Vagina (tissue), 2 donors: ENCODE results near the gene JUP. TPM values are rescaled to one million over a fixed set of nuclear protein-coding genes. Genes with fewer than 3 reads are reported as not detected.

Source experiments
- DNase-seq, 2 donors: peaks; one replicate each; pipeline ENCODE4 v3.0.0-alpha.2; 2017; ENCODE audit errors: extremely low spot score in 2 of 2
- H3K27ac ChIP-seq: fragments of 200-600 bp; sonication (generic); one replicate; pipeline ENCODE4 v1.5.1; 2019
- H3K27me3 ChIP-seq: fragments of 200-600 bp; sonication (generic); one replicate; pipeline ENCODE4 v1.5.1; 2019
- H3K36me3 ChIP-seq, 2 donors: fragments of 200-600 bp; sonication (generic); one replicate each; pipeline ENCODE4 v1.5.1; 2017 to 2019
- H3K4me1 ChIP-seq: fragments of 200-600 bp; sonication (generic); one replicate; pipeline ENCODE4 v1.5.1; 2019
- H3K4me3 ChIP-seq, 2 donors: fragments of 200-600 bp; sonication (generic); 1 replicate in 1 of 2; 2 replicates in 1 of 2; pipeline ENCODE4 v1.5.1; 2016 to 2019
- H3K9me3 ChIP-seq: fragments of 200-600 bp; sonication (generic); one replicate; pipeline ENCODE4 v1.5.1; 2019
- CTCF ChIP-seq, 3 experiments: fragments of 450-650 bp in 2 of 3; fragments of 200-600 bp in 1 of 3; sonication (generic) in 1 of 3; IDR thresholded peaks; one replicate each; pipeline ENCODE4 v1.5.1; 2017 to 2019; ENCODE audit warnings: antibody characterized with exemption in 3 of 3, mild to moderate bottlenecking in 2 of 3, moderate library complexity in 2 of 3
- POLR2A ChIP-seq, 2 donors: fragments of 450-650 bp; IDR thresholded peaks; one replicate each; pipeline ENCODE4 v1.6.1; 2017; ENCODE audit warnings: antibody characterized with exemption in 2 of 2, mild to moderate bottlenecking in 2 of 2, moderate library complexity in 2 of 2
- POLR2AphosphoS5 ChIP-seq, 2 donors: sonication (generic); formaldehyde crosslinking; IDR thresholded peaks; one replicate each; pipeline ENCODE4 v1.9.0; 2017; ENCODE audit warnings: antibody characterized with exemption in 2 of 2, mild to moderate bottlenecking in 2 of 2, low read depth in 1 of 2; ENCODE audit not compliant: insufficient read depth in 1 of 2
- intact Hi-C: fragments of 100-400 bp; cut with DNase I; formaldehyde crosslinking; loops from one replicate; pipeline ENCODE4 v1.15.1; 2023
- total RNA-seq: library from RNA; depleted of rRNA; stranded (reverse); fragments of >200 nt; gene quantifications from one replicate; pipeline ENCODE4 v1.2.3, GENCODE V29; 2016

The JUP gene
- total RNA-seq, 1 donor from 2014 or later = 589 TPM

DNA sequence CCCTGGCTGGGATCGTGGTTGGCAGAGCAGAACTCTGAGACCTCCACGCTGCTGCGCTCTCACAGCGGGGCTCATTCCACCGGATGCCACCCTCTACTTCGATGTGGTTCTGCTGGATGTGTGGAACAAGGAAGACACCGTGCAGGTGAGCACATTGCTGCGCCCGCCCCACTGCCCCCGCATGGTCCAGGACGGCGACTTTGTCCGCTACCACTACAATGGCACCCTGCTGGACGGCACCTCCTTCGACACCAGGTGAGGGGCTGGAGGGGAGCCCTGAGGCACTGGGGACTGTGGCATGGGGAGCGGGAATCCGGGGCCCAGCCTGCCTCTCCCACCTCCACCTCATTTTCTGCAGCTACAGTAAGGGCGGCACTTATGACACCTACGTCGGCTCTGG is 31.5 kb upstream of the JUP start:
- H3K27ac ChIP-seq = no peak overlapping the region
- H3K4me1 ChIP-seq = peaks cover 9% of the 10 kb centered on the region
- DNase-seq = no peak
- H3K4me3 ChIP-seq = no peak overlapping the region
- TF ChIP-seq POLR2A (IDR thresholded peaks at IDR 0.05) = no peak
- no peak for TF ChIP-seq POLR2AphosphoS5 (IDR thresholded peaks at IDR 0.05; ENCODE audit: insufficient read depth in 1 of 2, low read depth in 1 of 2)
- TF ChIP-seq CTCF (IDR thresholded peaks at IDR 0.05) = no peak
- H3K9me3 ChIP-seq = no peaks in the 10 kb centered on the region
- H3K27me3 ChIP-seq = no peaks in the 10 kb centered on the region
- intact Hi-C loops = no loop called here
- no peaks in the 10 kb centered on the region for H3K36me3 ChIP-seq

DNA sequence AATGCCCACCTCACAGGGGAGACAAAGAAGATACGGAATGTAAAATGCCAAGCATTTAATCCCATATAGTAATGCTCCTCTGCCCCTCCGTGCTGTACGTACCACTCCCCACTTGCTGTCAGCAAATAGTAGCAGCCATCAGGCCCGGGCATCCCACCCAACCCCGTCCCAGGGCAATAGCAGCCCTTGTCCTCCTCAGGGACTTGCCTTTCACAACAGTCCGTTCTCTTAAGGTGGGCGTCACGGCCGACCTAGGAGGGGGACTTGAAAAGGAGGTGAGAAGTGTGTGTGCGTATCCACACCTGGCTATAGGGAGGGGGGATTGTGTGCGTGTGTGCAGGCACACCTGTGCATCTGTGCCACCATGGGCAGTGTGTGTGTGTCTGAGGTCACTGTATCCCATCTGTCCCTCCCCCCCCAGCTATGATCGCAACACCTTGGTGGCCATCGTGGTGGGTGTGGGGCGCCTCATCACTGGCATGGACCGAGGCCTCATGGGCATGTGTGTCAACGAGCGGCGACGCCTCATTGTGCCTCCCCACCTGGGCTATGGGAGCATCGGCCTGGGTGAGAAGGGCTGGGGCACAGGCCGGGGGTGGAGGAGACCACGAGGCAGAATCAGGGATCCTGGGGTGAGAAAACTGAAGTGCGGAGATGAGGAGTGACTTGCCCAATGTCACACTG is 30.3 kb upstream of the JUP start:
- intact Hi-C loops = no loop called here
- DNase-seq = no peak
- TF ChIP-seq POLR2AphosphoS5 (IDR thresholded peaks at IDR 0.05; ENCODE audit: insufficient read depth in 1 of 2, low read depth in 1 of 2) (no peak), CTCF (IDR thresholded peaks at IDR 0.05) (no peak), POLR2A (IDR thresholded peaks at IDR 0.05) (no peak)
- no peaks in the 10 kb centered on the region for H3K36me3 ChIP-seq
- H3K9me3 ChIP-seq = no peaks in the 10 kb centered on the region
- H3K4me3 ChIP-seq = no peak overlapping the region
- peaks cover 9% of the 10 kb centered on the region for H3K4me1 ChIP-seq
- no peaks in the 10 kb centered on the region for H3K27me3 ChIP-seq
- H3K27ac ChIP-seq = no peak overlapping the region

DNA sequence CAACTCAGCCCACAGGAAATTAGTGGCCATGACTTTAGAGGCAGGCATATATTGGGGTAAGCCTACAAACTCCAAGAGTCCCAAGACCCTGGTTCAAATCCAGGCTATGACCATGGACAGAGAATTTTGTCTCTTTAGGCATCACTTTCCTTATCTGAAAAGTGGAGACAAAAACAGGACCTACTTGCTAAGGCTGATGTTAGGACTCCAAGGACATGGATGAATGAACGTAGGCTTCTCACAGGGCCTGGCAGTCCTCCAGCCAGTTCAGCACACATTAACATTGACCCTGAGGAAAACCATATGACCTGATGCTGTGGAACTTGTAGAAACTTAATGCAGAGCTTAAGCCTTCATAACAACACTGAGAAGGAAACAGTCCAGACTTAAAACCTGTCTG is 27.7 kb upstream of the JUP start:
- Histone ChIP-seq H3K36me3 (no peaks in the 10 kb centered on the region), H3K4me1 (peaks cover 32% of the 10 kb centered on the region), H3K27ac (no peak overlapping the region), H3K9me3 (no peaks in the 10 kb centered on the region), H3K4me3 (no peak overlapping the region), H3K27me3 (no peaks in the 10 kb centered on the region)
- intact Hi-C loops = no loop called here
- TF ChIP-seq POLR2A (IDR thresholded peaks at IDR 0.05) (no peak), CTCF (IDR thresholded peaks at IDR 0.05) (no peak), POLR2AphosphoS5 (IDR thresholded peaks at IDR 0.05; ENCODE audit: insufficient read depth in 1 of 2, low read depth in 1 of 2) (no peak)
- no peak for DNase-seq

DNA sequence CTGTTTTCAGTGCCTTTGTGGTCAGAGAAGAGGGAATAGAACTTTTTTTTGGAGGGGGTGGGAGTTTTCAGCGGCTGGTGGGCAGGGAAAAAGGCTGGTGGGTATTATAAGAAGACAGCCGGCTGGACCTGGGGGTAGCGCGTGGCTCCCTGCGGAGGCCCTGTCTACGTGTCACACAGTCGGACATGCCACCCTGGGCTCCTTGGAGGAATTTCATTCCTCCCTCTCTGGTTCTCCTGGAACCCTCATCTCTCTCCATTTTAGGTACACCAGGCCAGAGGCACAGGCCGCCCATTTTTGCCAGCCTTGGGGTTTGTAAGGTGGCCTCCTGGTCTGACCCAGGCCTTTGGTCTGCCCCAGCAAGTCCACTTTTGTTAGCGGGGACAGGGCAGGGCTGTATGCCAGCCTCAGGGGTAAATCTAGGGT is 27.2 kb upstream of the JUP start:
- intact Hi-C loops = no loop called here
- Histone ChIP-seq H3K4me3 (peak overlapping the region; percentile 66 to 83), H3K27ac (peak overlapping the region; percentile 87), H3K27me3 (no peaks in the 10 kb centered on the region), H3K9me3 (no peaks in the 10 kb centered on the region), H3K36me3 (no peaks in the 10 kb centered on the region), H3K4me1 (peaks cover 33% of the 10 kb centered on the region)
- no peak for DNase-seq
- TF ChIP-seq CTCF (IDR thresholded peaks at IDR 0.05) (no peak), POLR2A (IDR thresholded peaks at IDR 0.05) (no peak), POLR2AphosphoS5 (IDR thresholded peaks at IDR 0.05; ENCODE audit: insufficient read depth in 1 of 2, low read depth in 1 of 2) (no peak)

DNA sequence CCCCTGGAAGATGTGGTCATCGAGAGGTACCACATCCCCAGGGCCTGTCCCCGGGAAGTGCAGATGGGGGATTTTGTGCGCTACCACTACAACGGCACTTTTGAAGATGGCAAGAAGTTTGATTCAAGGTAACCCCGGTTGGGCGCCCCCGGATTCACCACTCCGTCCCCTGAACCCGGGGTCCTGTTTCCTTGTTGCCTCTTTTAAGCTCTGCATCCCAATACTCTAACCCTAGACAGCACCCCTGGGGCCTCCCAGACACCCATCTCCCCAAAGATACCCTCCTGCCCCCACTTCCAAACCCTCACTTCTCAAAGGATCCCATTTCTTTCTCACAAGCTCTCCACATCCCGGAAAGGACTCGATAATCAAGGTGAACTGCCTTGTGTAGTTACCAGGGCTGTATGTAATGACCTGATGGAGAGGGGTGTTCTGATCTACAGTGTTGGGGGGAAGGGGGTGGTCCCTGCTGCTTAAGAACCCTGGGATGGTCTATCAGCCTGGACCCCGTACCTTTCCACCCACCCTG is 26.7 kb upstream of the JUP start:
- TF ChIP-seq CTCF (IDR thresholded peaks at IDR 0.05) (no peak), POLR2A (IDR thresholded peaks at IDR 0.05) (no peak), POLR2AphosphoS5 (IDR thresholded peaks at IDR 0.05; ENCODE audit: insufficient read depth in 1 of 2, low read depth in 1 of 2) (no peak)
- H3K9me3 ChIP-seq = no peaks in the 10 kb centered on the region
- H3K4me3 ChIP-seq = peak overlapping the region; percentile 66 to 83
- peaks cover 33% of the 10 kb centered on the region for H3K4me1 ChIP-seq
- intact Hi-C loops = no loop called here
- H3K27me3 ChIP-seq = no peaks in the 10 kb centered on the region
- H3K36me3 ChIP-seq = no peaks in the 10 kb centered on the region
- DNase-seq = no peak
- H3K27ac ChIP-seq = peak overlapping the region; percentile 87
